HG03060 (cell line): ENCODE measurements around the gene U2AF2.

Experiments used
- ATAC-seq: cut with Tn5 transposase; IDR thresholded peaks from one replicate; pipeline ENCODE4 v1.9.1; 2021; ENCODE audit warnings: low read depth, moderate number of reproducible peaks; ENCODE audit not compliant: unreplicated experiment

Gene U2AF2

DNA sequence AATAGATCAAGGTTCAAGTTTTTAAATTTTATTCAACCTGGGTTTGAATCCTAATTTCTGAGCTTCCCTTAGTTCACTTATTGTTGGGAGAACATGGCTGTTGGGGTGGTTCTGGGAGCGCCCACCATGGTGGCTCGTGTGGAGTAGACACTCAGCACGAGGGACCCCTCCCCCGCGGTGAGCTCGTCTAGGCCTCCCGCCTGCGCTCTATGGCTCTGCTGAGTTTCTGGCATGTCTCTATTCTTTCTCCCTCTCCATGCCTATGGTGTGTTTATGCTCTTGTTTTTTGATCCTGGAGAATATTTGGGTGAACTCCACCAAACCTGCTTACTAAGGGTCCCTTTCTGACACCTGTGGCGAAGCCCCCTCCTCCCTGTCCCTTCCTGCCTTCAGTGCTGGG, 18.6 kb downstream of the U2AF2 start:
- no peak for ATAC-seq

DNA sequence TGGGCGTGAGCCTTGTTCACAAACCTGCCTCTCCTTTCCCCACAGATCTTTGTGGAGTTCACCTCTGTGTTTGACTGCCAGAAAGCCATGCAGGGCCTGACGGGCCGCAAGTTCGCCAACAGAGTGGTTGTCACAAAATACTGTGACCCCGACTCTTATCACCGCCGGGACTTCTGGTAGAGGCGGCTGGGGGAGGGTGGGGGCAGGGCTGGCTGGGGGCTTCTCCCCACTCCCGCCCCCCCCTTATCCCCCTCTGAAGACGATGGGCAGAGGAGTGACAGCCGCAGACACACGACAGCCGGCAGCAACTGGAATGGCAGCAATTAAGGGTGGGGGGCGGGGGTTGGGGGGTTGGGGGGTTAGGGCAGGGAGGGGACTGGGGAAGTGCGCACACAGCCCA, 19.1 kb downstream of the U2AF2 start:
- no peak for ATAC-seq

DNA sequence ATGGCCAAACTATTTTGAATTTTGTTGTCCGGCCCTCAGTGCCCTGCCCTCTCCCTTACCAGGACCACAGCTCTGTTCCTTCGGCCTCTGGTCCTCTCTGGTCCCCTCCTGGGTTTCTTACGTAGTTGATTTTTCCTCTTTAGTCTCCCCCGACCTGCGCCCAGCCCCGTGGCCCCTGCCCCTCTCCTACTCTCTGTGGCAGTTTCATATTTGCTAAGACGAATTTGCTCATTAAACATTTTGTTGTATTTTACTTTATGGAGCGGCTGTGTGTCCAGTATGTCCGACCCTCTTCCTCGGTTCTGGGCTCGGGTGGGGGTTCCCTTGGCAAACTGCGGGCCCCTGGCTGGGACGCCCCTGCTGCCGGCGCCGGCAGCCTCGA, 19.6 kb downstream of the U2AF2 start:
- ATAC-seq = no peak

DNA sequence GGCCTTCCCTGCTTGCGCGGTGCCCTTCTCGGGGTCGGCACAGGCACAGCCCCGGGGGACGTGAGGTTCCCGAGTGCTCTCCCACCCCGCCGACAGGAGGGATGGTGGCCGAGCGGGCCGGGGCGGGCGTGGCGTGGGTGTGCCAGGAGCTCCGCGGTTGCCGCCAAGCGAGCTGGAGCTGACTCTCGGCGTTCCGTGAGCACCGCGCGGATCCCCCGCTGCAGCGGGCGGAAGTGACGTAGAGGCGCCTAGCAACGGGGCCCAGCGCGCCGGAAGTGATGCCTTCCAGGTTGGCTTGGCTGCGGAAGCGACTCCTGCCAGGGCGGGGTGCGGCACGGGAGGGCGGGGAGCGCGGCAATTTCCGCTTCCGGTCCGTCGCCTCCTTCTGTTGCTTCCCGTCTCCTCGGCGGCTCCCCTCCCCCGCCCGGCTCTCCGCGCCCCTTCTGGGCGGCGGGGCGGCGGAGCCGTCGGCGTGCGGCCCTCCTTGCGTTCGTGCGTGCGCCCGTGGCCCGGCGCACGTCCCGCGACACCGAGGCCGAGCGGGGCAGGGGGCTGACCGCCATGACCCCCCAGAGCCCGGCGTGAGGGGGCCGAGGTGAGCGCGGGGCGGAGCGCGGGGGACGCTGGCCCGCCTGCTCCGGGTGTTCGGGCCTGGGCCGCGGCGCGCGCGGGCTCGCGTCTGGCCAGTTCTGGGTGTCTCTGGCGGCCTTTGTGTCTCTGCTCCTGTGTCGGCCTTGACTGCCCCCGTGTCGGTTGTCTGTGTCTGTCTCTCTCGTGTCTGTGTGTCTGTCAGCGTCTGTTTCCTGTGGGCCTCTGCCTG, 20.2 kb downstream of the U2AF2 start, which contains the start of gene EPN1:
TSS of gene EPN1 (plus strand) at position 386 of the 820 bp plus-strand sequence. CDS start 3,402 bp downstream, outside the sequence.
- peak; percentile 32 for ATAC-seq

DNA sequence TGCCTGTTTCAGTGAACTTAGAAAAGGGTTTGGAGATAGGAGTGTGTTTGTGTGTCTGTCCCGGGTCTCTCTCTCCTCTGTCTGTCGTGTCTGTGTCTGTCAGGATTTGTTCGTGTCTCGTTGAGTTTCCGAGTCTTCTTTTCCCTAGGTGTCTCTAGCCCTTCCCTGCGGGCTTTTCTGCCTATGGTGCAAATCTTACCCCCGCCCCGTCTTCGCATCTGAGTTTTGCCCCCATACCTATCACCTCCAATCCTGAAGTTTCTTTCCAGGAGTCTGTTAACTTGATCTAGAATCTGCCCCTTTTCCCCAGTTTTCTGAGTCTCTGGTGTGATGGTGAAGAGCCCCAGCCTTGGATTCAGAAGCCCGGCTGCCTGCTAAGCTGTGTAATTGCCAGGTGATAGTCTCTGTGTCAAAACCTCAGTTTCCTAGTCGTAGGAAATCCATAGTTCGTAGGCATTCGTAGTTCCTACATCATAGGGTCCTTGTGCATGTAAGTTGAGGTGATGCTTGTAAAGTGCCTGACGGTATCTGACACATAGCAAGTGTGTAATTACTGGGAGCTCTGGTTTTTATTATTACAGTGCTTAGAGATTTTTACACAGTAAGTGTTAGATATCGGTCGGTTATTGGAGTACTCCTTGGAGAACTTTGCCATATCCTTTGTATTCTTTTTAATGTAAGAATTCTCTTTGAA, 21.0 kb downstream of the U2AF2 start:
- ATAC-seq = no peak

- no peak for ATAC-seq
Observed at GRCh38 chr19:55676383-55676782, 21.5 kb downstream of the U2AF2 start.

- ATAC-seq = no peak
Observed at GRCh38 chr19:55676889-55677505, 22.2 kb downstream of the U2AF2 start.

DNA sequence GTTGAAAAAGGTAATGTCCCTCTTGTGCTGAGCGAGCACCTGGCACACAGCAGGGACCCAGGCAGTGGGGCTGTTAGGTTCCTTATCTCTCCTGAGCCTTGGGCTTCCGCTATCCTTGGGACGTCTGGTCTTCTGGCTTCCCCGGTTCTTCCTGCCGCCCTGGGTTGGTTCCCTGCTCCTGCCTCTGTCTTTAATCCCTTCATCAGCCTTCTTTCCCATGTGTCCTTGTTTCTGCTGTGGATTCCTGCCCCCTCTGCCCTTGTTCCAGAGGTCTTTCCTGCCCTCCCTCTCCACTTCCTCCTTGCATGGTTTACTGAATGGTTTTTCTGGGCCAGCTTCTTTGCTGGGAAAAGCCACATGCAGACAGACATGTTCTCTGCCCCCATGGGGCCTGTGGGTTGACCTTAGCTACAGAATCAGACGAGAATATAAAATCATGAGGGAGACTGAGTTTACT, 22.8 kb downstream of the U2AF2 start:
- ATAC-seq = no peak

- peak; percentile 56 for ATAC-seq
Observed at GRCh38 chr19:55678121-55678671, 23.4 kb downstream of the U2AF2 start.

GRCh38 chr19:55679343-55680257, 24.8 kb downstream of the U2AF2 start:
- ATAC-seq = no peak

GRCh38 chr19:55680339-55681130, 25.7 kb downstream of the U2AF2 start:
- no peak for ATAC-seq

GRCh38 chr19:55681131-55682092, 26.6 kb downstream of the U2AF2 start:
- no peak for ATAC-seq

- no peak for ATAC-seq
Observed at GRCh38 chr19:55683449-55684261, 28.8 kb downstream of the U2AF2 start.

- ATAC-seq = no peak
Observed at GRCh38 chr19:55684946-55685681, 30.3 kb downstream of the U2AF2 start.

GRCh38 chr19:55685776-55686175, 30.9 kb downstream of the U2AF2 start:
- ATAC-seq = no peak

- ATAC-seq = no peak
Observed at GRCh38 chr19:55686311-55687050, 31.6 kb downstream of the U2AF2 start.
